ENCODE measurements around the gene SH3PXD2A.

- no peak for TF ChIP-seq CTCF (IDR thresholded peaks at IDR 0.05)
- no peak for TF ChIP-seq POLR2A (IDR thresholded peaks at IDR 0.05)
These were observed 271.5 kb downstream of the SH3PXD2A start for GRCh38 chr10:103583871-103584215.
